ENCODE data around the gene MZB1.

DNA sequence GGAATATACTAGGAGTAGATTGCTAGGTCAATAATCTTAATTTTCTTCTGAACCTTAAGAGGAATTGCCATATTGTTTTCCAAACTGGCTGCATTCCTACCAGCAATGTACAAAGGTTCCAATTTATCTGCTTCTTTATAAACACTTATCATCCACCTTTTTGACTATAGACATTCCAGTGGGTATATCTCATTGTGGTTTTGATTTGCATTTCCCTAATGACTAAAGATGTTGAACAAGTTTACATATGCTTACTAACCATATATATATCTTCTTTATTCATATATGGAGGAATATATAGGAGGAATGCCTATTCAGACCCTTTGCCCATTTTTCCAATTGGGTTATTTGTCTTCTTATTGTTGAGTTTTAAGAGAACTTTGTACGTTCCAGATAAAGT is 42.0 kb upstream of the MZB1 start:
- TF ChIP-seq POLR2A (IDR thresholded peaks at IDR 0.05) = no peak
- TF ChIP-seq, protein P1, sequence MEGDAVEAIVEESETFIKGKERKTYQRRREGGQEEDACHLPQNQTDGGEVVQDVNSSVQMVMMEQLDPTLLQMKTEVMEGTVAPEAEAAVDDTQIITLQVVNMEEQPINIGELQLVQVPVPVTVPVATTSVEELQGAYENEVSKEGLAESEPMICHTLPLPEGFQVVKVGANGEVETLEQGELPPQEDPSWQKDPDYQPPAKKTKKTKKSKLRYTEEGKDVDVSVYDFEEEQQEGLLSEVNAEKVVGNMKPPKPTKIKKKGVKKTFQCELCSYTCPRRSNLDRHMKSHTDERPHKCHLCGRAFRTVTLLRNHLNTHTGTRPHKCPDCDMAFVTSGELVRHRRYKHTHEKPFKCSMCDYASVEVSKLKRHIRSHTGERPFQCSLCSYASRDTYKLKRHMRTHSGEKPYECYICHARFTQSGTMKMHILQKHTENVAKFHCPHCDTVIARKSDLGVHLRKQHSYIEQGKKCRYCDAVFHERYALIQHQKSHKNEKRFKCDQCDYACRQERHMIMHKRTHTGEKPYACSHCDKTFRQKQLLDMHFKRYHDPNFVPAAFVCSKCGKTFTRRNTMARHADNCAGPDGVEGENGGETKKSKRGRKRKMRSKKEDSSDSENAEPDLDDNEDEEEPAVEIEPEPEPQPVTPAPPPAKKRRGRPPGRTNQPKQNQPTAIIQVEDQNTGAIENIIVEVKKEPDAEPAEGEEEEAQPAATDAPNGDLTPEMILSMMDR (IDR thresholded peaks at IDR 0.05) = no peak
